ENCODE data around the gene SMYD3.

The SMYD3 gene

DNA sequence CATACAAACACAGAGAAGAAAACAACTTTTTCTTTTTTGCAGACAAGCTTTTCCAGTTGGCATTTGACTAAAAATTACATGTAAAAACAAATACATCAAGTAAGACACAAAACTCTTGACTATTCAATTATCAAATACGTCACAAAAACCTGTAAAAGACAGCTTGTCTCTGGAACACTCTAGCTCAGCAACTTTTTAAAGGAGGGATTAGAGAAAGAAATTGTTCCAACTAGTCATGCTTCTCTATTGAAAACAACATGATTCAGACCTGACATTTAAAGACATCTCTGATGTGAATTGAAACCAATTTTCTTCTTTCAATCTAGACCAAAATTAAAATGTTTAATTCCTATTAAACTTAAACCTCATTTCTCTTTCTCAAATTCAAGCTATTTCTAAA, 30.3 kb downstream of the SMYD3 start:
- in situ Hi-C loops (cut with MboI; ENCODE audit: low sequenced_read_pairs) = no loop called here

GRCh38 chr1:246471688-246472087, 35.4 kb downstream of the SMYD3 start:
- in situ Hi-C loops (cut with MboI; ENCODE audit: low sequenced_read_pairs) = loop anchor here (25.0 kb wide), 2 partner anchors 459 to 1334 kb away; no protein-coding TSS in a partner anchor

DNA sequence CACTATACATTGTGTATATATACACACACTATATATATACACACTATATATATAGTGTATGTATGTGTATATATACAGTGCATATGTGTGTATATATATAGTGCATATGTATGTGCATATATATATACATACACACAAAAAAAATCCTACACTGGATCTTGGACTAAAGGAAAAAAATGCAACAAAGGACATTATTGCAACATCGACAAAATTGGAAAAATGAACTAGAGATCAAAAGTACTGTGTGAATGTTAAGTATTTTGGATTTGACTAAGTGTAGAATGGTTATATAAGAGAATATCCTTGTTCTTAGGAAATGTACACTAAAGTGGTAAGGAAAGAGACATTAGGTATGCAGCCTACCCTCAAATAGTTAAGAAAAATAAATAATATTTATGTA, 36.5 kb downstream of the SMYD3 start:
- in situ Hi-C loops (cut with MboI; ENCODE audit: low sequenced_read_pairs) = loop anchor here (25.0 kb wide), 2 partner anchors 458 to 1333 kb away; no protein-coding TSS in a partner anchor

DNA sequence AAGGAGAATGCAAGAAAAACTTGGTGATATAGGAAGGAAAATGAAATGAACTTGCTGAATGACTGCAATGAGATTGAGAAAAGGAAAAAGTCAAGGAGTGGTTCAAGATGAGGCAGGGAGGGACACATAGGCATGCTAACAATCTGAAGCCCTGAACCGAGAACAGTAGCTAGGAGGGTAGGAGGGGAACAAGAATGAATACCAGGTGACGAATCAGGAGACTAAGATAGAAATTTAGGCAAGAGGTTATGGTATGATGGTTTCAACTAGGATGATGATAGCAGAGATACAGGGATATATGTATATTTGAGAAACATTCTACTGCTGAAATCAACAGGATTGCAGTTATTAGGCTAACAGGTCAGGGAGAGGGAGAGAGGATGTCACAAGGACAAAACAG, 44.1 kb downstream of the SMYD3 start:
- in situ Hi-C loops (cut with MboI; ENCODE audit: low sequenced_read_pairs) = loop anchor here (25.0 kb wide), 2 partner anchors 451 to 1326 kb away; no protein-coding TSS in a partner anchor

- in situ Hi-C loops (cut with MboI; ENCODE audit: low sequenced_read_pairs) = loop anchor here (25.0 kb wide), 2 partner anchors 448 to 1323 kb away; no protein-coding TSS in a partner anchor
Measured at GRCh38 chr1:246460406-246460805, 46.7 kb downstream of the SMYD3 start.

GRCh38 chr1:246459221-246459620, 47.9 kb downstream of the SMYD3 start:
- in situ Hi-C loops (cut with MboI; ENCODE audit: low sequenced_read_pairs) = loop anchor here (25.0 kb wide), 2 partner anchors 447 to 1322 kb away; no protein-coding TSS in a partner anchor

DNA sequence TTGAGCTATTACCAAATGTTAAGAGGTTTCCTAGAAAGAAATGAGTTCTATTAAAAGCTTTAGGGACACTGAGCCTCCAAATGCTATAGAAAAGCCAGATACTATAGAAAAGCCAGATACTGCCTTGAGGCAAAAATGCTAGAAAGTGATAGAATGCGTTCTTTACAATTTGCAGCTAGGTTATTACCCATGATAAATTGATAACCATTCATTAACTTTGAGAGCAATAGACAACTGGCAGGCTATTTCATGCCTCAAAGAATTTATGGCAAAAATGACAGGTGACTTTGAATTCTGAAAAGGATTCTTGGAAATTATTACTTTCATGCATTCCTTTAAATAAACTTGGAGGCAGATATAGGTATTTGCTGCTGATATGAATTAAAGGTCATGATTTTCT, 51.6 kb downstream of the SMYD3 start:
- in situ Hi-C loops (cut with MboI; ENCODE audit: low sequenced_read_pairs) = loop anchor here (25.0 kb wide), 2 partner anchors 443 to 1318 kb away; no protein-coding TSS in a partner anchor

DNA sequence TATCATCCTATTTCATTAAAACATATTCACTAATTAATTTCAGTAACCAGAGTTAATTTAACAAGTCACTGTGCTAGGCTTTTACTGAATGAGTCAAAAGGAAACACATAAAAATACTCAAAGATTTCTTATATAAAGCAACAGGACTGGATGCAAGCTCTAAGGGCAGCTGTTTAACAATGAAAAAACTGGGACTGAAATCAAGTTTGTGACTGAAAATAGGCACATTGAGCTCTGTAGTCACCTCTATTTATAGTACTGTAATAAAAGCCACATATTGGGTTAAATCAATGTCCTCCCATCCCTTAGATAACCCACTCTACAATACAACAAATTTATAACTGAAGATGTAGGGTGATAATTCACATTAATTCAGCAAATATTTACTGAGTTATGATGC, 52.4 kb downstream of the SMYD3 start:
- in situ Hi-C loops (cut with MboI; ENCODE audit: low sequenced_read_pairs) = loop anchor here (25.0 kb wide), 2 partner anchors 442 to 1317 kb away; no protein-coding TSS in a partner anchor

GRCh38 chr1:246450611-246451251, 56.3 kb downstream of the SMYD3 start:
- in situ Hi-C loops (cut with MboI; ENCODE audit: low sequenced_read_pairs) = loop anchor here (25.0 kb wide), 2 partner anchors 438 to 1313 kb away; no protein-coding TSS in a partner anchor

DNA sequence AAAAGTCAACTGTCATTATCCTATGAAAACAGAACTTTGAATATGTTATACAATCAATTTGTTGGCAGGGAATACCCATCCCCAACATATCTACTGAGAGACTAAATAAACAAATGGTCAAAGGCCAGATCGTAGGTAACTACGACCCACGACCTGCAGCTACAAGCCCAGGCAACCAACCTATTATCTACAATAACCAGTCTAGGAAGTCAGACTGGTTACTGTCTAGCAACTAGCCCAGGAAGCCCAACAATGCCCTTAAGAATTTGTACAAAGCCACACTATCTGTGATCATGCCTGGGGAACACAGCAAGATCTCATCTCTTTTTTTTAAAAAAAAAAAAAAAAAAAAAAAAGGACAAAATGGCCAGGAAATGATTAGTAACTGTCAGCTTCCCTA, 58.7 kb downstream of the SMYD3 start:
- in situ Hi-C loops (cut with MboI; ENCODE audit: low sequenced_read_pairs) = no loop called here

- in situ Hi-C loops (cut with MboI; ENCODE audit: low sequenced_read_pairs) = no loop called here
Measured at GRCh38 chr1:246447501-246447900, 59.6 kb downstream of the SMYD3 start.

DNA sequence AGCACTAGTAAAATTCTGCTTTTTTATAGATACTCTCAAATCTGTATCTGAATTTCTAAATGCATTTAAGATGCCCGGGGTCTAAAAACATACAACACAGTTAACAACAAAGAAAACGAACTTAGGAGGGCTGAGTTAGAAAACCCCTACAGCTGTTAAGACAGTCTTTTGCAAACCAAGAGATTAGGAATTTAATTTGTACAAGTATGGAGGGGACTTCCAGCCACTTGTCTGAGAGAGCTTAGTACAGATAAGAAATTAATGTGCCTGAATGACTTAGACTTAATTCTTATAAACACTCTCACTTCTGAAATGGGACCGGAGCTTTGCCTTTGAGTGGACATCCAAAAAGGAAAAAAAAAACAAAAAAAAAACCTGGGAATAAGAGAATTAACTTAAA, 61.6 kb downstream of the SMYD3 start:
- in situ Hi-C loops (cut with MboI; ENCODE audit: low sequenced_read_pairs) = no loop called here

DNA sequence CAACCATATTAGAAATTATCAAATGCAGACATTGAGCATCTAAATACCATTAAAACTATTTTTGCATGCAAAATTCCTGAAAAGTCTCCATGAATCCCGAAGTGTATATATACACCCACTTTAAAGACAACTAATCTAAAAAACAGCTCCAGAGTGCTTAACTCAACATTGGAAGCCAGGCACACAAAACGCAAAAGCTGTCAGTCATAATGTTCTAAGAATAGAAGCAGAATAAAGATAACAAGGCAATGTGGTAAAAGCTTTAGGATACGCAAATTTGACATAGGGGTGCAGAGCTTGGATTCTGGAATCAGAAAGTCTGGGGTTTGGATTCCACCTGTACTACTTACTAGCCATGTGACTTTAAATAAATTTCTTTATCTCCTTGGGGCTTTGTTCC, 62.5 kb downstream of the SMYD3 start:
- in situ Hi-C loops (cut with MboI; ENCODE audit: low sequenced_read_pairs) = no loop called here

- in situ Hi-C loops (cut with MboI; ENCODE audit: low sequenced_read_pairs) = no loop called here
Measured at GRCh38 chr1:246437961-246438360, 69.1 kb downstream of the SMYD3 start.

DNA sequence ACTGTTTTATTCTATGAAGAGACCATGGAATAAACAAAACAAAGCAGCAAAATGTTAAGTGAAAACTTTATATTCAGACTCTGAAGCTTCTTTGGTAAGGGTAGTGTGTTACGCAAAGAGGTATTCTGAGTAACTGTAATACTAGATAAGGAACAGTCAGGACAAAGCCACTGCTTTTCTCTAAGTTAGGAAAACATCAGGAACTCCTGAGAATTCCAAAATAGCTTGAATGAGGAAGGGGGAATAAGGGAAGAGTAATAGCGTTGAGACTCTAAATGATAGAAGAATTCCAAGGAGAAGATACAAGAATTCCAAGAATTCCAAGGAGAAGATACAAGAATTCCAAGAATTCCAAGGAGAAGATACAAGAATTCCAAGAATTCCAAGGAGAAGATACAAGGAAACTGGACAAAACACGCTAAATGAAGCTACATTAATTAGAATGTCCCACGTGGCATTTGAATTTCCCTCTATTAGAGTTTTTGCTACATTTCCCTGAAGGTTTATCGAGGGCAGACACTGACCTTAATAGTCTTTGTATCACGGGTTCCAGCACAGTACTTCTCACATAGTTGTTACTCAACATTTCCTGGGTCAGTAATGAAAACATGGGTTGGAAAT, 71.5 kb downstream of the SMYD3 start:
- in situ Hi-C loops (cut with MboI; ENCODE audit: low sequenced_read_pairs) = no loop called here

GRCh38 chr1:246434335-246434734, 72.7 kb downstream of the SMYD3 start:
- in situ Hi-C loops (cut with MboI; ENCODE audit: low sequenced_read_pairs) = no loop called here

GRCh38 chr1:246428542-246429308, 78.4 kb downstream of the SMYD3 start:
- in situ Hi-C loops (cut with MboI; ENCODE audit: low sequenced_read_pairs) = no loop called here

DNA sequence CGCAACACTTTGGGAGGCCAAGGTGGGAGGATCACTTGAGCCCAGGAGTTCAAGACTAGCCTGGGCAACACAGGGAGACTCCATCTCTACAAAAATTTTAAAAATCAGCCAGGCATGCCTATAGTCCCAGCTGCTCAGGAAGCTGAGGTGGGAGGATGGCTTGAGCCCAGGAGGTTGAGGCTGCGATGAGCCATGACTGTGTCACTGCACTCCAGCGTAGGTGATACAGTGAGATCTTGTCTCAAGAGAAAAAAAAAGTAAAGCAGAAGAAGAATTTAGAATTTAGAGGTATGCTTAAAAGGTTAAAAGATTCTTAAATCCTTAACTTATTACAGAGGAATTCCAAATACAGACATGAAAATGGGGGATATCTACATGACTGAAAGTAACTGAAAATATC, 79.5 kb downstream of the SMYD3 start:
- in situ Hi-C loops (cut with MboI; ENCODE audit: low sequenced_read_pairs) = no loop called here

DNA sequence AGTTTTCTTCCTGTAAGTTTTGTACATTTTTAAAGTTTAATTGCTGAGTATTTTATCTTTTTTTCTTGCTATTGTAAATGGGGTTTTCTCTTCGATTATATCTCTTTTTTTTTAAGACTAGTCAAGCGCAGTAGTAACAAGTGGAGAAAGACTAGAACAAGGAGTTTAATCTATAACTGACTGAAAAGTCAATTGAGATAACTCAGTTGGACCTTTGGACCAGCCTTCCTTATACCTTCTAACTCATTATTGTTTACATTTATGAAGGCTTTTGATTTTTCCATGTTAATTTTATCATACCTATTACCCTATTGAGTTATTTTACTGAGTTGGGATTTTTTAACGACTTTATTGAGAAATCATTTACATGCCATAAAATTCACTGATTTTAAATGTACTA, 81.2 kb downstream of the SMYD3 start:
- in situ Hi-C loops (cut with MboI; ENCODE audit: low sequenced_read_pairs) = no loop called here

DNA sequence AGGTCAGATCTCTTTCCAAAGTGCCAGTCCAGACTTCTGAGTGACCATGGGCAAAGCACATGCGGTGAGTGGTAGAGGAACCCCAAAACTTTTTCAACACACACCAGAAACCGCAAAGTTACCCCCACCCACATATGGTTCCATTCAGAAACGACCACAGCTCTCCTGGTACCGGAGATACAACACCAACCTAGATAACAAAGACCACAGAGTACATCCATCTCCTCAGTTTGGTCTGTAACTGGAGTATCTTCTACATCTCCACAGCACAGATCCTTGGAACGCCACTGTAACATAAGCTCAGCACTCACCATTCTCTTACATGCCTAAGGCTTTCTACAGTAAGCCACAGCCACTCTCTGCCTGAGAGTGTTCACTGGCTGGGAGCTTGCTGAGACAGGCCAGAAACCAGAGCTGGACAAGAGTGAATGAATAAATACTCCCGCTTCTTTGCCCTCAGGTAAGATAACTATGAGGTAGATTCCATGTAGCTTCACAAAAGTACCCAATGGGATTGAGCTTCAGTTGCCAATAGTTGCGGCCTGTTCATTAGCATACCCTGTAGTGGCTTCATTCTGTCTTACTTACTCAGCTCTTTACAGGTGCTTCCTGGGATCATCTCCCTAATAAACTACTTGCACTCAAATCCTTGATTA, 81.8 kb downstream of the SMYD3 start:
- in situ Hi-C loops (cut with MboI; ENCODE audit: low sequenced_read_pairs) = no loop called here

DNA sequence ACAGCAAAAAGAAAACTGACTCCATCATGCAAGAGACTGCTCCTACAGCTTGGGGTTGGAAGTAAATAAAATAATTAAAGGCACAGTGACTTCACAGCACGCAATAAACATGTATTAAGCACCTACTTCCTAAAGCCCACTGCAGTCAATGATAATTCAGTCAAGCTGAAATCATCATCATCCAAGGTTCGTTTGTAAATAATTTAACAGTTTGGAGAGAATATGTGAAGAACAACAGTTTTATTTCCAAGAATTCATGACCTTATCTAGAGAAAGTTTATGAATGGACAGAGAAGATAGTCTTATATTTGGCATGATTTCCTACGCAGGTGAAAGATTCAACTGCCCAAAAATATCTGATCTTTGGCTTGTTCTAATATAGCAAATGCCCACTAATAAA, 86.8 kb downstream of the SMYD3 start:
- in situ Hi-C loops (cut with MboI; ENCODE audit: low sequenced_read_pairs) = no loop called here
